ENCODE data around the gene HP1BP3.

HP1BP3 gene

GRCh38 chr1:20770314-20771087, 16.6 kb downstream of the HP1BP3 start:
- DNase-seq = no peak

GRCh38 chr1:20767271-20767670, 19.8 kb downstream of the HP1BP3 start:
- DNase-seq = no peak

GRCh38 chr1:20763417-20763816, 23.7 kb downstream of the HP1BP3 start:
- DNase-seq = no peak

- DNase-seq = no peak
Measured at GRCh38 chr1:20760322-20760721, 26.8 kb downstream of the HP1BP3 start.

- DNase-seq = no peak
Measured at GRCh38 chr1:20753589-20753988, 33.5 kb downstream of the HP1BP3 start.

- no peak for DNase-seq
Measured at GRCh38 chr1:20751462-20751990, 35.6 kb downstream of the HP1BP3 start.

- DNase-seq = no peak
Measured at GRCh38 chr1:20742671-20743070, 44.4 kb downstream of the HP1BP3 start.

GRCh38 chr1:20740781-20741180, 46.3 kb downstream of the HP1BP3 start:
- DNase-seq = peak; percentile 64

GRCh38 chr1:20739225-20739624, 47.9 kb downstream of the HP1BP3 start:
- DNase-seq = no peak

GRCh38 chr1:20735581-20736111, 51.5 kb downstream of the HP1BP3 start:
- no peak for DNase-seq

- peak; percentile 38 for DNase-seq
Measured at GRCh38 chr1:20733360-20733975, 53.6 kb downstream of the HP1BP3 start.

GRCh38 chr1:20732588-20733359, 54.3 kb downstream of the HP1BP3 start, which contains the start of gene SH2D5:
Gene SH2D5 (minus strand): TSS chr1:20732703. CDS start chr1:20728044, 4,659 bp downstream.
- DNase-seq = peak; percentile 58

GRCh38 chr1:20732071-20732587, 55.0 kb downstream of the HP1BP3 start:
- DNase-seq = peak; percentile 3

GRCh38 chr1:20731057-20731991, 55.8 kb downstream of the HP1BP3 start:
- no peak for DNase-seq

GRCh38 chr1:20730690-20731056, 56.4 kb downstream of the HP1BP3 start:
- DNase-seq = no peak

GRCh38 chr1:20729990-20730689, 57.0 kb downstream of the HP1BP3 start:
- no peak for DNase-seq

GRCh38 chr1:20729155-20729931, 57.8 kb downstream of the HP1BP3 start:
- no peak for DNase-seq

GRCh38 chr1:20728371-20729154, 58.5 kb downstream of the HP1BP3 start:
- DNase-seq = no peak

GRCh38 chr1:20727746-20728316, 59.3 kb downstream of the HP1BP3 start:
- no peak for DNase-seq

Data from NCI-H524 treated with DMSO at 0.1 percent for 48 hours (cell line).